GM21717 (cell line): ENCODE results near the gene TMEM143.

Source experiments
- ATAC-seq: cut with Tn5 transposase; IDR thresholded peaks from one replicate; pipeline ENCODE4 v1.9.1; 2021; ENCODE audit warnings: mild to moderate bottlenecking, moderate library complexity; ENCODE audit not compliant: unreplicated experiment

TMEM143 gene

GRCh38 chr19:48361912-48362311 lies 1.8 kb downstream of the TMEM143 start:
- ATAC-seq, result no peak

GRCh38 chr19:48359123-48359522 lies 4.6 kb downstream of the TMEM143 start:
- no peak for ATAC-seq

- no peak for ATAC-seq
Observed at GRCh38 chr19:48355365-48355954, 8.3 kb downstream of the TMEM143 start.

GRCh38 chr19:48354332-48354992 lies 9.3 kb downstream of the TMEM143 start:
- ATAC-seq, result no peak

GRCh38 chr19:48353677-48354076 lies 10.1 kb downstream of the TMEM143 start:
- ATAC-seq, result no peak

- no peak for ATAC-seq
Observed at GRCh38 chr19:48351341-48351752, 12.4 kb downstream of the TMEM143 start.

GRCh38 chr19:48350856-48351255 lies 12.9 kb downstream of the TMEM143 start:
- ATAC-seq, result no peak

- no peak for ATAC-seq
Observed at GRCh38 chr19:48348737-48349136, 15.0 kb downstream of the TMEM143 start.

GRCh38 chr19:48348045-48348444 lies 15.7 kb downstream of the TMEM143 start:
- no peak for ATAC-seq

GRCh38 chr19:48346191-48346590 lies 17.5 kb downstream of the TMEM143 start:
- ATAC-seq, result no peak

- ATAC-seq, result no peak
Observed at GRCh38 chr19:48344892-48345291, 18.8 kb downstream of the TMEM143 start.

GRCh38 chr19:48342841-48343540 lies 20.7 kb downstream of the TMEM143 start:
- ATAC-seq, result no peak

GRCh38 chr19:48342414-48342738 lies 21.4 kb downstream of the TMEM143 start:
- ATAC-seq, result no peak

GRCh38 chr19:48341515-48342413 lies 22.0 kb downstream of the TMEM143 start:
- ATAC-seq, result no peak

- ATAC-seq, result no peak
Observed at GRCh38 chr19:48340995-48341394, 22.7 kb downstream of the TMEM143 start.

GRCh38 chr19:48338802-48339503 lies 24.8 kb downstream of the TMEM143 start:
- no peak for ATAC-seq

- ATAC-seq, result no peak
Observed at GRCh38 chr19:48338253-48338755, 25.4 kb downstream of the TMEM143 start.

- peak; percentile 43 for ATAC-seq
Observed at GRCh38 chr19:48333467-48334384, 30.0 kb downstream of the TMEM143 start.

- ATAC-seq, result peak; percentile 54
Observed at GRCh38 chr19:48332662-48333466, 30.9 kb downstream of the TMEM143 start.
